NCI-H1417 (cell line): ENCODE results near the gene CASQ1.

Source experiments
- DNase-seq, 3 experiments: peaks; one replicate each; lab custom pipeline; 2025; lab: John Stamatoyannopoulos, UW

CASQ1 gene

DNA sequence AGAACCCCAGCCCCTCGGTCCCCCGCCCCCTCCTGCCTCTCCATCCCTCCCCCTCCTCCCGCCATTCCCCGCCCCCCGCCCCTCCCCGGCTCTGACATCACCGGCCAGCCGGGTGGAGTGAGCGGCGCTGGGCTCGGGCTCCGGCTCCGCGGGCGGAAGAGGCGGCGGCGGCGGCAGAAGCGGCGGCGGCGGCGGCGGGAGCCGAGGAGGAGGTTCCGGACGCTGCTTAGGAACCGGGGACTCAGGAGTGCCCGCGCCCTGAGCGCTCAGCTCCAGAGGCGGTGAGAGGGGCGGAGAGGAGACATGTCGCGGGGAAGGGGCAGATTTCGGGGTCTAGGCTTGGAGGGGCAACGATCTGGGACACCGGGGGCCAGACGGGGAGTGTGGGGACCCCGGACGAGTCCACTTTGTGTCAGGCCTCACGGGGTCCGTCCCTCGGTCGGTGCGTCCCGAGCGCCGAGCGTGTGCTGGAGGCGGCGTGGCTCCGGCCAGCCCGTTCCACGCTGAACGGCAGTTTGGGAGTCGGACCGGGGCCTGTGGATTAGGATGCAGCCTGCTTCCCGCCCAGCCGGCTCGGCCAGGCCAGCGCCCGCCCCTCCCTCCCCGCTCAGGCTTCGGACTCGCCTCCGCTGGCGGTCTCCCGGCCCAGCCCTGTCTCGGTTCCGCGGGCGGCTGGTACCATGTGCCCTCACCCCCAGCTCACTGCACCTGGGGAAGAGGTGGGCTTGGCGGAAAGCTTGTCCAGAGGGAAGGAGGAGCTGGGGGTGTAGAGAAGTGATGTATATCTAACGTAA is 15.1 kb downstream of the CASQ1 start, which contains the start of gene PEA15:
Gene PEA15 (plus strand): TSS at position 143 of the 794 bp plus-strand sequence. CDS start 6,161 bp downstream, outside the sequence.
- DNase-seq: peak; percentile 73 to 83 (median 80)

DNA sequence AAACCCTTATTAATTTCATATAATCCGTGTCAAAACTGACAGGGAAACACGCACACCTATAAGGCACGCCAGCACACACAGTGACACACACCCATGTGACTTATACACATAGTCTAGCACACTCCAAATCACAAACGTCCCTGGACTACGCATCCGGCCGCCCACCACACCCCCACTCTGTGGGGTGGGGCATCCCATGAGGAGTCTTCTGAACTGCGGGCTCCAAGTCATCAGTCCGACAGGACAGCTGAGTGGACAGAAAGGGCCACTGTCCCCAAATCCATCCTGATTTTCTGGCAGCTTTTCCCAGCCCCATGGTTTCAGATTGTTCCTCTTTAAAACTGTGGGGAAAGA is 15.6 kb downstream of the CASQ1 start:
- no peak for DNase-seq

DNA sequence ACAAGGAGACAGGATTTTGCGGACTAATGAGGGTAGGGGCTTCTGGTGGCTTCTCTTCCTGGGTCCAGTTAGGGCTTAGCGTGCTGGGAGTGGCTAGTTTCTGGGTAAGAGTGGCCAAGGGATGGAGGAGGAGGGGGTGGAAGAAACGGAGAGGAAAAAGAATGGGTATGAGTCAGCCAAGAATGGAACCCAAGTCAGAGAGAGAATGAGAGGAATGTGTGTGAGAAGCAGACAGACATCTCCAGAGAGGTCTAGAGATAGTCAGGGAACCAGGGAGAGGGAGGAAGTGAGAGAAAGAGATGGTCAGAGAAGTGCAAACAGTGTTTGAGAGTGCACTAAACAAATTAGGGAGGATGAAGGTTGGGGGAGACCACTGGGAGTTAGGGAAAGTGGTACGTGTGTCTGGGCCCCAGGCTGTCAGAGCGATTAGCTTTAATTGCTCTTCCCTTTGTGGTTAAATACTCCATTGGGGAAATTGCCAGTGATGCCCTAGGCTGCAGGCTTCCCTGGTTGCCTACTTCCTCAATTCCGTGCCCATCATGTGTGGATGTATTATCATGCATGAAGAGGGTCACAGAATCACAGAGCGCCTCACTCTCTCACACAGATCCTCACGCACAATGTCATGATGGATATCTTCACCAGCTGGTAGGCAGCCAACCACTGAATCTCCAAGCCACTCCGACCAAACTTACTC is 16.2 kb downstream of the CASQ1 start:
- peak in 2 of 3 experiments; percentile 27 to 61 for DNase-seq

DNA sequence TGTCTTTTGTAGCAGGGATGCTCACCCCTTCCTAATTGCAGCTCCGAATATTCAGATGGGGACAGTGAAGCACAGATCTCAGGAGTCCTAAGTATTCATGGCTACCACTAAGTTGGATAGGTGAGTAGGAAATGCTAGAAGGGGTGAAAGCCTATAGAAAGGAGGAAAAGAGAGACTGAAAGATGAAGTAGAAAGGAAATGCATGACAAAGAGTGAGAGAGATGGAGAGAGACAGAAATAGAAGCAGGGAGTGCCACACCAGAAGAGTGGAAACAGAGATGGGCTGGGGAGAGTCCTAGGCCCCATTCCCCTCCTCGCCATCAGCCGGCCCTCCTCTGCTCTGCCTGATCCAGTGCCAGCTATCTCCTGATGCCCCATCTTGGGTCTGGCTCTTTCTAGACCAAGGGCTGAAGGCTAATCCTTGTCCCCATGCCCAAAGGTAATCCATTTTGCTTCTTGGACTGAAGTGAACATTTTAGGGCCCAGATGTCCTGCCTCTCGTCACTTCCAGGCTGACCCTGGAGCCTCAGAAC is 16.8 kb downstream of the CASQ1 start:
- DNase-seq: no peak

DNA sequence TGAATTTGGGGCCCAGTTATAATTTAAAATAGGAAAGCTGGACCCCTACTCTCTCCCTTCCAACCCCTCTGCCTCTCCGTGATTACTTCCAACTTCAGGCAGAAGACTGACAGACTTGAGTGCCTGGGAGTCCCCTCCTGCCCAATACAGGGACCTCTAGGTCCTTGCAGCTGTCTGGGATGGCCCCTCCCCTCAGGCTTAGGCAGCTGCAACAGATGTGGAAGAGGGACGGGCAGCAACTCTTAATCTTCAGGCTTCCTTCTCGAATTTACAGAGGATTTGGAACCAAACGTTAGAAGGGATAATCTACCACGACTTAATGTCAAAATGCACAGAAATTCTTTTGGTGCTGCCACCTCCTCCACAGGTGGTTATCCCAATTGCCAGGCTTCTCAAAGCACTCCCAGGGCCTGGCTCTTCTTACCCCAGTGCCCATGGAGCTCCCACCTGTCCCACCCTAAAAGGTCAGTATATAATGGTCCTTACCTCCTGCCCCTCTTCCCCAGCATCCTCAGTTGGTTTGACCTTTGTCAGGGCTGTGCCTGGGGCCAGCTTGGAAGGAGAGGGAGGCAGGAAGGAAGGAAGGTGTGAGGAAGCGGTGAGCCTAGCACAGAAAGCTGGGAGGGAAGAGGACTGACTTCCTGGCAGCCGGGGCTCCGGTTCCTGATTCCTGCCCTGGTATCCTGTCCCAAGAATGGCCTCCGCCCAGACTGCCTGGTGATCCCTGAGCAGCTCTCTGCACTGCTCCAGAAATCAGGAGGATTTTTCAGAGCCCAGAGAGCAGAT is 17.6 kb downstream of the CASQ1 start:
- DNase-seq: no peak

DNA sequence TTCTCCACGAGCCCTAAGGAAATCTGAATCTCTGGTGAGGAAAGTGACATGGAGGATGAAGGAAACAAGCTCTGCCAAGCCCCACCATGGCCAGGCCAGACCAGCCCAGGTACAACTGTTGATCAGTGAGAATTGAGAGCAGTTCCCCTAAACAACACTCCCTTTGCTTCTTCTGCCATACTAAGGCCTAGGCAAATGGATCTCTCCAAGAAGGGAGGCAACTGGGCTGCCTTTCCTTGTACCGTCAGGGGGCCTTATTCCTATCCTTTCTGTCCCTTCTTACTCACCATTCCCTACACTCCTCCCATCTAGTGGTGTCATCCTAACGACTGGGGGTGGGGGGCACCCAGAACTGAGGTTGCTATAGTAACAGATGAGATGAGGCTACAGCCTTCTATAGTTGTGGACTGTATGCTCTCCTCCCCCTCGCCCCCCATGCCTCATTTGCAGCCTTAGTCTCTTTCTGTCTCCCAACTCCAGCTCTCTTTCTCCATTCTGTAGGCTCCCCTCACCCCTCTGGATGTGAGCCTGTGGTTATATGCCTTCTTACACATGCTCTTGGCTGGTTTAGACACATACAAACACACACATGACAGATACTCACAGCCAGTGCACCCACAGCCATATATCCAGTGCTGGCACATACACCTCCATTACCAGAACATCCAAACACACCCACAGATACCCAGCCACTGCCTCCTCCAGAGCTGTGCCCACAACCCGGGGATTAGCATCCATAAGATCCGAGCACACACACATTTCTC is 18.4 kb downstream of the CASQ1 start:
- DNase-seq: no peak

DNA sequence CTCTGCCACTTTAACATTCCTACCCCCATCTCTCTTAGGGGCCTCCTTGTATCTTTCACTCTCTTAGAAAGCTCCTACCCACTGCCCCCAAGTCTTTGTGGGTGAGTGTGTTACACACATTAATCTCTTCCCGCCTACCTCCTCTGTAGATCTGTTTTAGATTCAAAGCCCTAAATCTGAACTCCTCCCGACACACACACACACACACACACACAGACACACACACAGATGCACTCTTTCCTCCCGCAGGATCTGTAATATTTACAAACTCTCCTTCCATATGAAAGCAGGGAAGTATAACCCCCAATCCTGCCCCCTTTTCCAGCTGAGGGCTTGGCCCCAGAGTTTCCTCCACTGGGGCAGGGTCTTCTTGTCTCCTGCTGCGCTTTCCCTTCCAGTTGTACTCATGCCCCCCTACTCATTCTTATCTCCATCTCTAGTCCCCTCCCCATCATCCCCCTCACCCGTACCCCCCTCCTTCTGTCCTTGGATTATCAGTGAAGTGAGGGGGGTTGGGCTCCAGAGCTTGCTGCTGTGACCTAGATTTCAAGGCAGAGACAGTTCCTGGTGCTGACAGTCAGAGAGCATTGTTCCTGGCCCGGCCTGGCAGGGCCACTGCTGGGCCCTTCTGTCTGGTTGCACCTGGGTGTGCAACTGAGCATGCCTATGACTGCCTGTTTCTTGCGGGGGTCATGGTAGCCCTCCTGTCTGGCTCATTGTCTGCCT is 19.1 kb downstream of the CASQ1 start:
- DNase-seq: no peak

DNA sequence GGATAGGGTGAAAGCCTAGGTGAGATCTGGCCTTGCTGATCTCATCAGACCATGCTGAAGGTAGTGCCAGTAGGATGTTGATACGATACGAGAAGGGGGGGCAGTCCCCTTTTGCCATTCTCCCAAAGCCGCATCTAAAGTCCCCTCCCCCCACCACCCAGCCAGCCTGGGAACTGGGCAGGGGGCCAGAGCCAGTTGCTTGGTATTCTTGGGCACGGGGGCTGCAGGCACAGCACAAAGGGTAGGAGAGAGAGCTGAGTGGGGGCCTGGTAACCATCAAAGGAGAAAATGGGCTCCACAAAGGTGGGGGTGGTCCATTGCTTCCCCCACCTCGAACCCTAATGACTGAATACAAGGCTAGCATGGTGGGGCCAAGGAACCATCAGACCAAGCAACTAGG is 20.2 kb downstream of the CASQ1 start:
- DNase-seq: no peak

DNA sequence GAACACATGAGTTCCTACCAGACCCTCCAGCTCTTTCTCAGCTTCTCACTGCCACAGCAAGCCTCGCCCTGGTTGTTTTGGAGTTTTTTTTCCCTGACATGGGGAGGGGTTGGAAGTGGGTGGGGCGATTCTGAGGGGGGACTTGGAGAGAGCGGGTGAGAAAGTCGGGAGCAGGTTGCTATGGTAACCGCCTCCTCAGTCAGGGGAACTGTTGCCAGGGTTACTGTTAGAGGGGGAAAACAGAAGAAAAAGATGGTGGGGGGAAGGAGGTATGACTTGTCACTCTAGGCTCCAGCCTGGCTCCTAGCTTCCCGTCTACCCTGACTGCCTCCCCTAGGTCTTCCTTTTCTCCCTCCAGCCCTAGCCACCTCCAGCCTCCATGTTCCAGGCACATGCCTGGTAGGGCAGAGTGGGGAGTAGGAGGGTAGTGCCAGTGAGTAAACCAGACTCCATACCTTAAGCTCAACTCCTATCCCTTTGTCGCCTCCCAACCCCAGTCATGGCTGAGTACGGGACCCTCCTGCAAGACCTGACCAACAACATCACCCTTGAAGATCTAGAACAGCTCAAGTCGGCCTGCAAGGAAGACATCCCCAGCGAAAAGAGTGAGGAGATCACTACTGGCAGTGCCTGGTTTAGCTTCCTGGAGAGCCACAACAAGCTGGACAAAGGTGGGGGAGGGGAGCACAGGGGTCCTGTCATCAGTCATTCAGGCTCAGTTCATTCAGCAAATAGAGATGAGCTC is 20.8 kb downstream of the CASQ1 start:
- DNase-seq: peak in 1 of 3 experiments; percentile 30

DNA sequence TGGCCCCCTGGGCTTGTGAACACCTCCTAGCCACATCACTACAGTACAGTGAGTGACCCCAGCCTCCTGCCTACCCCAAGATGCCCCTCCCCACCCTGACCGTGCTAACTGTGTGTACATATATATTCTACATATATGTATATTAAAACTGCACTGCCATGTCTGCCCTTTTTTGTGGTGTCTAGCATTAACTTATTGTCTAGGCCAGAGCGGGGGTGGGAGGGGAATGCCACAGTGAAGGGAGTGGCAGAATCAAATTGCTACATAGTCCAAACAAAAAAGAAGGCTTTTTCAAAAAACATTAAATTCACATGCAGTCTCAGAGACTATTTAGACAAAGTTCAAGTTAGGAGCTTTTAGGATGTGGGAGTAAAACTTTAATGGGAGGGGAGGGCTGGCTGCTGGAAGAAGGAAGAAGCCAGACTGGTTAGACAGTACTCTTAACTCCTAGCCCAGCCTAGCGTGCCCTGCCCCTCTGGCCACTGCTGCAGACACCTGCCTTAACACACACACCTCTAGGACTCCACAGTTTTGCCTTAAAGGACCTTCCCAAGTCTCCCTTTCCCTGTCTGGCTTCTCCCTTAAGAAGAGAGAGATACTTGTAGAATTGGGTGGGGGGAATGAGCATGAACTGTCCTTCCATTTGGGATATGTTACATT is 24.2 kb downstream of the CASQ1 start:
- no peak for DNase-seq

DNA sequence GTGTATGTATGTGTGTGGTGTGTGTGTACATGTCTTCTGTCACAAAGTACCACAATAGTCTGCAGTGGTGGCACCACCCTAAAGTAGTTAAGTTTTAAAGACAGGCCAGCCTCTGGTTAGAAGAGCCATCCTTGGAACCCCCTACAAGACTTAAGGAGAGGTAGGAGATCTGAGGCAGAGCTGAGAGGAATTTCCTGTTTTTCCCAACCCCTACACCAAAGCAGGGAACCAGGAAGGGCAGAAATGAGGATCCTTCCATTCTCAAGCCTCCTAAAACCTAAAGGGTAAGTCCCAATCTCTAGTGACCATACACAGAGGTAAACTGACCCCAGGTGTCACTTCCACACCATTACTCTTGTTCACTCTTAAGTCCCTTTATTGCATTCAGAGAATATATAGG is 25.9 kb downstream of the CASQ1 start:
- no peak for DNase-seq

DNA sequence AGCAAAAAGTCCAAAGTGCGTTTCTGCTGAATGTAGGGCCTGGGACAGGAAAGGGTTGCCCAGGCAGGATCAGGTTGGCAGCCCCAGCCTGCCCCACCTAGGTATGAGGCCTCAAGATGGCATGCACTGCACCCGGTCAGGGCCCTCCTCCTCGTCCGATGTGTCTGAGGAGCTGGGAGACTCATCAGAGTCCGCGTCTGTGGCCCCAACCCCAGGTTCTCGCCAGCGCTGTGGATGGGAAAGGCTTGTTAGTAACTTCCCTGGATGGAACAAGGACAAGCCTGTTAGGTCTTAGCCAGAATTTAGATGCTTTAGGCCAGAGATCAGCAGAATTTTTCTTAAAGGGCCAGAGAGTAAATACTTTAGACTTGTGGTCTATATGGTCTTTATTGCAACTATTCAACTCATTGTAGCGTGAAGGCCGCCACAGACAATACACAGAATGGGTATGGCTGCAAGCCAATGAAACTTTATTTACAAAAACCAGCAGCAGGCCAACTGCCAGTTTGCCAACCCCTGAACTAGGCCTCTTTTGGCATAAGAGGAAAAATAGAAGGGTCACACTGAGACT is 27.2 kb downstream of the CASQ1 start:
- peak in 1 of 3 experiments; percentile 26 for DNase-seq

DNA sequence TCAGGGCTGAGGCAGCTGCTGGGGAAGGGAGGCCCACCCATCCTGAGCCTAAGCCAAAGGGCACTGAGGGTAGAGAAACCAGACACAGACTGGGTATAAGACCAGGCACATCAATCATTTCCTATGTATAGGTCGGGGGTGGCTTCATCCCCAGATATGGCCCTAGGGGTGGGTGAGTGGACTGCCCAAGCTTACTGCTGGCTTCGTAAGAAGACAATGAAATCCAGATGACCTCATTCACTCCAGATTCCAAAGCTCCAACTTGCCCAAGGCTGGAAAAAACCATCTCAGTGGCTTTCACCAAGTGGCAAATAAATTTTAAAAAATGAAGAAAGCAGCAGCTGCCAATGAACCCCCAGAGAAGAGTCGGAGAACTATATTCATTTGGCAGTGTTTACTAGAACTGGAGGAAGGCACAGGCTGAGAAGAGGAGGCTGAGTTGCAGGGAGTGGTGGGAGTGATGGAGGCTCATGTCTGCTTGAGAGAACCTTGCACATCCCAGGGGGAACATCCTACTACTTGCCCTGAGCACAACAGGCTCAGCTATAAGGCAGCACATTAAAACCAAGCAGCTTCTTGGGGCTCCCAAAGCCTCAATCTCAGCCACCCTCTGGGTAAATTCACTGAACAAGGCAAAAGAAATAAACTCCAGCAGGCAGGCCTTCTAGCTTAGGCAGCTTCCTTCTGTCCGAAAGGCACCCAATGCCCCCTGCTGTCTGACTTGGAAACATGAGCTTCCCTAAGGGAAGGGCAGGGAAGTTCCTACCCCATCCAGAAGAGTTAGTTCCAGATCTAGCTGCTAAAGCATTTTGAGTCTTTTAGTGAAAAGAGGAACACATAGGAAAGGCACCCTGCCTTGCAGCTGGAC is 28.9 kb downstream of the CASQ1 start:
- DNase-seq: peak in 1 of 3 experiments; percentile 52

DNA sequence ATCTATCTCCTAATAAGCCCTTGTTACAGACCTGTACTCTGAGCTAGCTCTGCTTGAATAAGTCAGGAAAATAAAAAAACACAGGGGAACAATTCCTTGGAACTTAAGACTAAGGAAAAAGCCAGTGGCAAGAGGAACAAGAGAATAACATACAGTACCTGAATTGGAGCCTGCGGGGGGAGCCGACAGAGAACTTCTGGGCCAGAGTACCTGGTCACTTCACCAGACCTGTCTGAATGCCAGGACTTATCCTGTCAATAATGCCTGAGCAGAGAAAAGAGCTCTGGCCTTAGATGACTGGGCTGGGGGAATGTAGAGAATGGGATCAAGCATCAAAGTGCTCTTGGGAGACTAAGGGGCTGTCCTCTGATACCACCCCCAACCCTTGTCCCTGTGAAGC is 29.9 kb downstream of the CASQ1 start:
- DNase-seq: no peak

DNA sequence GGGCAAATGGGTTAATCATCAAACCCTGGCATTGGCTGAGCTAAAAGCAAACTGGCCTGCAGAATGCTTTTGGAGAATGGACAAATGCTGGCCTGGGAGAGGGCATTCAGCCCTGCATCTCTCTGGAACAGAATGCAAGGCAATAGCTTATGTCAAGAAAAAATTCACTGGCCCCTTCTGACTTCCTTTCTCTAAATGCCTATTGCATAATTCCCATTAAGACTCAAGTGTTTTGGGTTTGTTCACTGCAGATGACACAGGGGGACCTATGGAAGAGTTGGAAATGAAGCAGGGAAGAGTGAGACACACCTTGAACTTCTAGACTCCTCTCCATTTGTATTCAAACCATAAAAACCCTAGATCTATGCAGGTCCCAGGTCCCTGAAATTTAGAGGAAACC is 30.7 kb downstream of the CASQ1 start:
- no peak for DNase-seq

DNA sequence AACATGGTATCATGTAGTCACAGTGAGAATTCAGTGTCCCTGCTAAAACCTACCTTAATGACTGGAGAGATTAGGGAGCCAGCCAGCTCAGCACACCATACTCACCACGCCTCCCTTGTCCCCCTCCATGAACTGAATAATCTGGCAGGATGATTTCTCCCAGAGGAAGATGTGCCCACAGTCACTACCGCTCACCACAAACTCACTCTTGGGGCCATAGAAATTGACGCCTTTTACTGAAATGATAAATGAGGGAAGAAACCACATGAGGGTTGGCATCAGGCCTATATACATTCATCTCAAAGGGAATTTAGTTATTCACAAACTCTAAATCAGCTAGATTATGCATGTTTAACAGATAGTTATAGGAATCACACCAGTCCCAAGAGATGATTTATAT is 32.2 kb downstream of the CASQ1 start:
- no peak for DNase-seq

DNA sequence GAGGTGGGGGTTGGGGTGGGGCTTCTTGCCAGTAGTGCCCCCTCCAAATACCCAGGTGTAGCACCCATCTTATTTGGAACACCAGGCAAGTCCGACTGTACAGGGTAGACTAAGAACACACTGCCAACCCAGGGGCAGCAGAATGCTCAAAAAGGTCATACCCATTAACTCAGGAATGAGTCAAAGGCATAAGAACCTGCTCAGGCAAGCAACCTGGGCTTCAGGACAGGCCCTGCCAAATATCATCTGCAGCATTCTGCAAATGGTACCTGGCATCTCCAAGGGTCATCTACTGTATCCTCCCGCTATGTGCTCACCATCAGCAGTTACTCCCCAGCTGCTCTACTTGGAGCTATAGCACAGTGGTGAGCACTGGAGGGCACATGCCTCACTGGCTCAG is 34.2 kb downstream of the CASQ1 start:
- DNase-seq: no peak

DNA sequence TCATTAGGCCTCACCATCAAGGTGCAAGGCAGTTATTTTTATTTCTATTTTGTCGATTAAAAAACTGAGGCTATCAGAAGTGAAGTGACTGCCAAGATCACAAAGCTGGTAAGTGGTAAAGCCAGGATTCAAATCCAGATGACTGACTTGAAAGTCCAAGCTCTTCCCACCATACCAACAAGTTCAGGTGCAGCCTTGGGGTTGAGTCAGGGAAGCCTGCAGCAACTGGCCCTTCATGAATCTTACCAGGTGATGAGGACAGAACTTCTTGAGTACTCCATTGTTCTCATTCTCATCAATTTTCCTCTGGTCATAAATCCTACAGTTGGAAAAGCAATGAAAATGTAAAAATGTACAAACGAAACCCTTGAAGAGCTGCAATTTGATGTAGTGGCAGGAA is 35.0 kb downstream of the CASQ1 start:
- DNase-seq: no peak
